Bone marrow (tissue), 2 donors: ENCODE measurements around the gene GSDMA.
"Not testable (repeated sequence)": the region's sequence is repeated elsewhere in the genome, so short reads cannot be mapped to it uniquely, and the experiment has no call there.

Experiments used
- DNase-seq, 2 donors: peaks; one replicate each; lab custom pipeline; 2025; lab: John Stamatoyannopoulos, UW

The GSDMA gene

GRCh38 chr17:39929646-39930407 is 33.0 kb upstream of the GSDMA start:
- DNase-seq = no peak

- DNase-seq = no peak
Observed at GRCh38 chr17:39933912-39934311, 28.9 kb upstream of the GSDMA start.

- no peak for DNase-seq
Observed at GRCh38 chr17:39934324-39934723, 28.5 kb upstream of the GSDMA start.

- DNase-seq = no peak
Observed at GRCh38 chr17:39935909-39936308, 26.9 kb upstream of the GSDMA start.

- DNase-seq = no peak
Observed at GRCh38 chr17:39937447-39937846, 25.4 kb upstream of the GSDMA start.

GRCh38 chr17:39938140-39938869 is 24.5 kb upstream of the GSDMA start:
- DNase-seq = no peak

GRCh38 chr17:39939106-39939505 is 23.7 kb upstream of the GSDMA start:
- DNase-seq = no peak

- DNase-seq = peak in 1 of 2 donors; percentile 65
Observed at GRCh38 chr17:39939588-39940419, 23.0 kb upstream of the GSDMA start.

- DNase-seq = no peak
Observed at GRCh38 chr17:39943702-39944392, 19.0 kb upstream of the GSDMA start.

GRCh38 chr17:39944393-39944711 is 18.5 kb upstream of the GSDMA start:
- DNase-seq = no peak

GRCh38 chr17:39946551-39947330 is 16.1 kb upstream of the GSDMA start:
- no peak for DNase-seq

- DNase-seq = not testable (repeated sequence)
Observed at GRCh38 chr17:39948489-39948828, 14.3 kb upstream of the GSDMA start.

GRCh38 chr17:39949028-39949427 is 13.8 kb upstream of the GSDMA start:
- no peak for DNase-seq

GRCh38 chr17:39950871-39951348 is 11.9 kb upstream of the GSDMA start:
- DNase-seq = no peak

- no peak for DNase-seq
Observed at GRCh38 chr17:39951924-39952679, 10.7 kb upstream of the GSDMA start.

GRCh38 chr17:39952680-39953470 is 9.9 kb upstream of the GSDMA start:
- peak; percentile 97 for DNase-seq

GRCh38 chr17:39953471-39953888 is 9.3 kb upstream of the GSDMA start:
- no peak for DNase-seq

GRCh38 chr17:39954876-39955275 is 7.9 kb upstream of the GSDMA start:
- no peak for DNase-seq

GRCh38 chr17:39955726-39956225 is 7.0 kb upstream of the GSDMA start:
- no peak for DNase-seq
